ENCODE results near the gene GPHN. TPM values are rescaled to one million over a fixed set of nuclear protein-coding genes. Genes with fewer than 3 reads are reported as not detected.
"Not testable (repeated sequence)": the region's sequence is repeated elsewhere in the genome, so short reads cannot be mapped to it uniquely, and the experiment has no call there.

Gene GPHN
- total RNA-seq, 1 donor from 2014 or later, result 33.9 TPM

- no peaks in the 10 kb centered on the region for H3K27me3 Mint-ChIP-seq (ENCODE audit: low read depth)
- H3K27ac Mint-ChIP-seq, result no peak overlapping the region
- H3K4me1 Mint-ChIP-seq (ENCODE audit: low read depth), result peaks cover 38% of the 10 kb centered on the region
- no peak for DNase-seq (ENCODE audit: low spot score)
- no peak overlapping the region for H3K4me3 Mint-ChIP-seq (ENCODE audit: low read depth)
- peaks cover 21% of the 10 kb centered on the region for H3K9me3 Mint-ChIP-seq
- H3K36me3 Mint-ChIP-seq (ENCODE audit: low read depth), result peaks cover 12% of the 10 kb centered on the region
- intact Hi-C loops (cut with micrococcal nuclease), result loop anchor here (10.0 kb wide), 1 partner anchor 201 kb away; no protein-coding TSS in a partner anchor
These were observed 208.3 kb downstream of the GPHN start for GRCh38 chr14:66716227-66716626.

GRCh38 chr14:66717561-66718140, 209.7 kb downstream of the GPHN start:
- no peak for DNase-seq (ENCODE audit: low spot score)
- intact Hi-C loops (cut with micrococcal nuclease), result loop anchor here (10.0 kb wide), 1 partner anchor 203 kb away; no protein-coding TSS in a partner anchor
- Mint-ChIP-seq H3K36me3 (ENCODE audit: low read depth) (peaks cover 8% of the 10 kb centered on the region), H3K4me3 (ENCODE audit: low read depth) (no peak overlapping the region), H3K27me3 (ENCODE audit: low read depth) (no peaks in the 10 kb centered on the region), H3K27ac (no peak overlapping the region), H3K9me3 (peaks cover 14% of the 10 kb centered on the region), H3K4me1 (ENCODE audit: low read depth) (peaks cover 38% of the 10 kb centered on the region)

GRCh38 chr14:66724996-66725395, 217.0 kb downstream of the GPHN start:
- peaks cover 30% of the 10 kb centered on the region for H3K9me3 Mint-ChIP-seq
- H3K27ac Mint-ChIP-seq, result no peak overlapping the region
- H3K36me3 Mint-ChIP-seq (ENCODE audit: low read depth), result peaks cover 7% of the 10 kb centered on the region
- no peak for DNase-seq (ENCODE audit: low spot score)
- H3K27me3 Mint-ChIP-seq (ENCODE audit: low read depth), result no peaks in the 10 kb centered on the region
- no peaks in the 10 kb centered on the region for H3K4me1 Mint-ChIP-seq (ENCODE audit: low read depth)
- no peak overlapping the region for H3K4me3 Mint-ChIP-seq (ENCODE audit: low read depth)
- intact Hi-C loops (cut with micrococcal nuclease), result no loop called here

- H3K27me3 Mint-ChIP-seq (ENCODE audit: low read depth); H3K4me3 Mint-ChIP-seq (ENCODE audit: low read depth); H3K4me1 Mint-ChIP-seq (ENCODE audit: low read depth); H3K27ac Mint-ChIP-seq; DNase-seq (ENCODE audit: low spot score); intact Hi-C loops (cut with micrococcal nuclease): not testable (repeated sequence)
- H3K9me3 Mint-ChIP-seq, result peaks cover 49% of the 10 kb centered on the region
- H3K36me3 Mint-ChIP-seq (ENCODE audit: low read depth), result peaks cover 16% of the 10 kb centered on the region
These were observed 223.4 kb downstream of the GPHN start for GRCh38 chr14:66731298-66731697.

- no peak overlapping the region for H3K4me3 Mint-ChIP-seq (ENCODE audit: low read depth)
- H3K9me3 Mint-ChIP-seq, result peaks cover 32% of the 10 kb centered on the region
- H3K27ac Mint-ChIP-seq, result no peak overlapping the region
- no peaks in the 10 kb centered on the region for H3K4me1 Mint-ChIP-seq (ENCODE audit: low read depth)
- intact Hi-C loops (cut with micrococcal nuclease), result no loop called here
- no peak for DNase-seq (ENCODE audit: low spot score)
- H3K36me3 Mint-ChIP-seq (ENCODE audit: low read depth), result peaks cover 13% of the 10 kb centered on the region
- no peaks in the 10 kb centered on the region for H3K27me3 Mint-ChIP-seq (ENCODE audit: low read depth)
These were observed 227.9 kb downstream of the GPHN start for GRCh38 chr14:66735853-66736252.

GRCh38 chr14:66739826-66740225, 231.9 kb downstream of the GPHN start:
- H3K27ac Mint-ChIP-seq, result no peak overlapping the region
- H3K4me1 Mint-ChIP-seq (ENCODE audit: low read depth), result no peaks in the 10 kb centered on the region
- no peak for DNase-seq (ENCODE audit: low spot score)
- peaks cover 15% of the 10 kb centered on the region for H3K9me3 Mint-ChIP-seq
- H3K4me3 Mint-ChIP-seq (ENCODE audit: low read depth), result no peak overlapping the region
- peaks cover 7% of the 10 kb centered on the region for H3K36me3 Mint-ChIP-seq (ENCODE audit: low read depth)
- intact Hi-C loops (cut with micrococcal nuclease), result loop anchor here (10.0 kb wide), 1 partner anchor 125 kb away; no protein-coding TSS in a partner anchor
- H3K27me3 Mint-ChIP-seq (ENCODE audit: low read depth), result no peaks in the 10 kb centered on the region

- Mint-ChIP-seq H3K4me1 (ENCODE audit: low read depth) (no peaks in the 10 kb centered on the region), H3K9me3 (peaks cover 4% of the 10 kb centered on the region), H3K27ac (no peak overlapping the region), H3K27me3 (ENCODE audit: low read depth) (peaks cover 6% of the 10 kb centered on the region), H3K4me3 (ENCODE audit: low read depth) (no peak overlapping the region), H3K36me3 (ENCODE audit: low read depth) (no peaks in the 10 kb centered on the region)
- DNase-seq (ENCODE audit: low spot score), result no peak
- intact Hi-C loops (cut with micrococcal nuclease), result loop anchor here (10.0 kb wide), 1 partner anchor 130 kb away; no protein-coding TSS in a partner anchor
These were observed 237.1 kb downstream of the GPHN start for GRCh38 chr14:66745078-66745477.

GRCh38 chr14:66746316-66747006, 238.5 kb downstream of the GPHN start:
- DNase-seq (ENCODE audit: low spot score), result no peak
- peaks cover under 1% of the 10 kb centered on the region for H3K4me1 Mint-ChIP-seq (ENCODE audit: low read depth)
- H3K4me3 Mint-ChIP-seq (ENCODE audit: low read depth), result no peak overlapping the region
- no peaks in the 10 kb centered on the region for H3K36me3 Mint-ChIP-seq (ENCODE audit: low read depth)
- no peak overlapping the region for H3K27ac Mint-ChIP-seq
- no peaks in the 10 kb centered on the region for H3K9me3 Mint-ChIP-seq
- intact Hi-C loops (cut with micrococcal nuclease), result loop anchor here (10.0 kb wide), 1 partner anchor 132 kb away; no protein-coding TSS in a partner anchor
- peaks cover 6% of the 10 kb centered on the region for H3K27me3 Mint-ChIP-seq (ENCODE audit: low read depth)

- H3K27me3 Mint-ChIP-seq (ENCODE audit: low read depth), result peaks cover 6% of the 10 kb centered on the region
- no peak overlapping the region for H3K27ac Mint-ChIP-seq
- no peak for DNase-seq (ENCODE audit: low spot score)
- no peaks in the 10 kb centered on the region for H3K9me3 Mint-ChIP-seq
- H3K4me1 Mint-ChIP-seq (ENCODE audit: low read depth), result peaks cover 9% of the 10 kb centered on the region
- H3K4me3 Mint-ChIP-seq (ENCODE audit: low read depth), result no peak overlapping the region
- intact Hi-C loops (cut with micrococcal nuclease), result loop anchor here (10.0 kb wide), 1 partner anchor 383 kb away; no protein-coding TSS in a partner anchor
- no peaks in the 10 kb centered on the region for H3K36me3 Mint-ChIP-seq (ENCODE audit: low read depth)
These were observed 244.2 kb downstream of the GPHN start for GRCh38 chr14:66752109-66752508.

GRCh38 chr14:66758031-66758613, 250.2 kb downstream of the GPHN start:
- Mint-ChIP-seq H3K4me3 (ENCODE audit: low read depth) (no peak overlapping the region), H3K4me1 (ENCODE audit: low read depth) (no peaks in the 10 kb centered on the region), H3K27ac (no peak overlapping the region)

GRCh38 chr14:66772146-66772545, 264.2 kb downstream of the GPHN start:
- Mint-ChIP-seq H3K4me3 (ENCODE audit: low read depth) (no peak overlapping the region), H3K4me1 (ENCODE audit: low read depth) (no peaks in the 10 kb centered on the region), H3K27ac (no peak overlapping the region), H3K36me3 (ENCODE audit: low read depth) (no peaks in the 10 kb centered on the region), H3K9me3 (no peaks in the 10 kb centered on the region), H3K27me3 (ENCODE audit: low read depth) (no peaks in the 10 kb centered on the region)
- intact Hi-C loops (cut with micrococcal nuclease), result no loop called here
- DNase-seq (ENCODE audit: low spot score), result no peak

More at GRCh38 chr14:66758031-66758613, 250.2 kb downstream of the GPHN start:
- no peak for DNase-seq (ENCODE audit: low spot score)
- Mint-ChIP-seq H3K36me3 (ENCODE audit: low read depth) (no peaks in the 10 kb centered on the region), H3K9me3 (no peaks in the 10 kb centered on the region), H3K27me3 (ENCODE audit: low read depth) (peaks cover 1% of the 10 kb centered on the region)
- intact Hi-C loops (cut with micrococcal nuclease), result loop anchor here (10.0 kb wide), 1 partner anchor 377 kb away; no protein-coding TSS in a partner anchor

- H3K4me1 Mint-ChIP-seq (ENCODE audit: low read depth), result no peaks in the 10 kb centered on the region
- no peaks in the 10 kb centered on the region for H3K36me3 Mint-ChIP-seq (ENCODE audit: low read depth)
- intact Hi-C loops (cut with micrococcal nuclease), result no loop called here
- H3K4me3 Mint-ChIP-seq (ENCODE audit: low read depth), result no peak overlapping the region
- H3K27me3 Mint-ChIP-seq (ENCODE audit: low read depth), result no peaks in the 10 kb centered on the region
- no peak overlapping the region for H3K27ac Mint-ChIP-seq
- DNase-seq (ENCODE audit: low spot score), result no peak
- no peaks in the 10 kb centered on the region for H3K9me3 Mint-ChIP-seq
These were observed 274.9 kb downstream of the GPHN start for GRCh38 chr14:66782853-66783252.

GRCh38 chr14:66790101-66790500, 282.2 kb downstream of the GPHN start:
- Mint-ChIP-seq H3K4me1 (ENCODE audit: low read depth) (no peaks in the 10 kb centered on the region), H3K9me3 (peaks cover 17% of the 10 kb centered on the region), H3K36me3 (ENCODE audit: low read depth) (no peaks in the 10 kb centered on the region), H3K27me3 (ENCODE audit: low read depth) (no peaks in the 10 kb centered on the region), H3K27ac (no peak overlapping the region), H3K4me3 (ENCODE audit: low read depth) (no peak overlapping the region)
- intact Hi-C loops (cut with micrococcal nuclease), result no loop called here
- DNase-seq (ENCODE audit: low spot score), result no peak

Measured in activated T-helper 2 cell treated with anti-CD3 and anti-CD28 coated beads, Interferon-gamma antibody, Interleukin-2, Interleukin-4, amounts not matched to agents 10 μg/mL and 5 μg/mL and 100 μg/mL, durations not matched to agents 14 hours and 24 hours and 36 hours (primary cell).